ENCODE data around the gene NDP.

The NDP gene

DNA sequence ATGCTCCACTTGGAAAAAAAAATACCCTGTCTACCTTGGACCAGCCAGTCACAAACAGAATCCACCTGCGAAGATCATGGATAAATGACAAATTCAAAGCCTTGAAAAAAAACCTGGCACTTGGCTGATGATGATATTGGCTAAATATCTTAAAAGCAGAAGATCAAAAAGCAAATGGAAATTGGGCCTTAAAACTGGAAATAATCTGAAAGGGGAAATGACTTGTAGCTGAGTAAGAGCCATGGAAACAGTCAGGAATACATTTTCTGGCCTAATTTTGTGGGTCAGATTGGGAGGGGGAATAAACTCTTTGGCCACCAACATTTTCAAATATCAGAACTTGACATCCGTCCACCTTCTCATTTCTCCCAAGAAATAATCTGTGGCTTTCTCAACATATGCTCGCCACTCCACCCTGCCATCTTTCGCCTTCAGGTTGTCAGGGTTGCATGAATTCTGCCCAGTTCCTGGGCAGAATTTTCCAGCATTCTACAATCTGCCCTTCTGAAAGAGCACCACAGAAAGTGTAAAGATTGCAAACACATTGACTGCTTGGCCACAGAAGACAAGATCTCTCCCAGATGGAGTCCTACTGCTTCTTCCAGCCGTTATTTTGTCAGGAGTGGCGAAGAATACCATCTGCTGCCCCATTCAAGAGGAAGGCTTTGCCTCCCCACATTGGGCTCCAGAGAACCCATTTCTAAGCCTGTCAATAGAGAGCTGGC lies 1.7 kb upstream of the NDP start:
- no peak overlapping the region for H3K4me3 ChIP-seq (ENCODE audit: low read depth, low read length)
- TF ChIP-seq, protein P1, sequence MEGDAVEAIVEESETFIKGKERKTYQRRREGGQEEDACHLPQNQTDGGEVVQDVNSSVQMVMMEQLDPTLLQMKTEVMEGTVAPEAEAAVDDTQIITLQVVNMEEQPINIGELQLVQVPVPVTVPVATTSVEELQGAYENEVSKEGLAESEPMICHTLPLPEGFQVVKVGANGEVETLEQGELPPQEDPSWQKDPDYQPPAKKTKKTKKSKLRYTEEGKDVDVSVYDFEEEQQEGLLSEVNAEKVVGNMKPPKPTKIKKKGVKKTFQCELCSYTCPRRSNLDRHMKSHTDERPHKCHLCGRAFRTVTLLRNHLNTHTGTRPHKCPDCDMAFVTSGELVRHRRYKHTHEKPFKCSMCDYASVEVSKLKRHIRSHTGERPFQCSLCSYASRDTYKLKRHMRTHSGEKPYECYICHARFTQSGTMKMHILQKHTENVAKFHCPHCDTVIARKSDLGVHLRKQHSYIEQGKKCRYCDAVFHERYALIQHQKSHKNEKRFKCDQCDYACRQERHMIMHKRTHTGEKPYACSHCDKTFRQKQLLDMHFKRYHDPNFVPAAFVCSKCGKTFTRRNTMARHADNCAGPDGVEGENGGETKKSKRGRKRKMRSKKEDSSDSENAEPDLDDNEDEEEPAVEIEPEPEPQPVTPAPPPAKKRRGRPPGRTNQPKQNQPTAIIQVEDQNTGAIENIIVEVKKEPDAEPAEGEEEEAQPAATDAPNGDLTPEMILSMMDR (IDR thresholded peaks at IDR 0.05; ENCODE audit: control insufficient read depth, extremely low read depth, insufficient read depth), result no peak
- no peak for DNase-seq (ENCODE audit: low read depth)

DNA sequence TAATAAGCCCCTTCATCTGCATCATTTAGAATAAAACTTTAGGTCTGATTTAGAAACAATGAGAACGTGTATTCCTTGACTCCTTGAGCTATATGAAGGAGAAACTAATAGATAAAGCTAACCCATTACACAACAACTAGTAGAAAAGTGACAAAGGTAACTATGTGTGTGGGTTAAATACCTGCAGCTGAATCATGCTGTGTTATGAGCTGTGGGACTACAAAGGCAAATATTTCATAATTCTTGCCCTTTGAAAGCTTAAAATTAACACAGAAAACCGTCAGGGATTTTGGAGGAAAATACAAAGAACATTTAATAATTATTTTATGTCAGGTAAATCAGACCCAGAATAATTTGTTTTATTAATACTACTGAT lies 898 bp upstream of the NDP start:
- TF ChIP-seq, protein P1 (IDR thresholded peaks at IDR 0.05; ENCODE audit: control insufficient read depth, extremely low read depth, insufficient read depth), result no peak
- H3K4me3 ChIP-seq (ENCODE audit: low read depth, low read length), result no peak overlapping the region
- no peak for DNase-seq (ENCODE audit: low read depth)

DNA sequence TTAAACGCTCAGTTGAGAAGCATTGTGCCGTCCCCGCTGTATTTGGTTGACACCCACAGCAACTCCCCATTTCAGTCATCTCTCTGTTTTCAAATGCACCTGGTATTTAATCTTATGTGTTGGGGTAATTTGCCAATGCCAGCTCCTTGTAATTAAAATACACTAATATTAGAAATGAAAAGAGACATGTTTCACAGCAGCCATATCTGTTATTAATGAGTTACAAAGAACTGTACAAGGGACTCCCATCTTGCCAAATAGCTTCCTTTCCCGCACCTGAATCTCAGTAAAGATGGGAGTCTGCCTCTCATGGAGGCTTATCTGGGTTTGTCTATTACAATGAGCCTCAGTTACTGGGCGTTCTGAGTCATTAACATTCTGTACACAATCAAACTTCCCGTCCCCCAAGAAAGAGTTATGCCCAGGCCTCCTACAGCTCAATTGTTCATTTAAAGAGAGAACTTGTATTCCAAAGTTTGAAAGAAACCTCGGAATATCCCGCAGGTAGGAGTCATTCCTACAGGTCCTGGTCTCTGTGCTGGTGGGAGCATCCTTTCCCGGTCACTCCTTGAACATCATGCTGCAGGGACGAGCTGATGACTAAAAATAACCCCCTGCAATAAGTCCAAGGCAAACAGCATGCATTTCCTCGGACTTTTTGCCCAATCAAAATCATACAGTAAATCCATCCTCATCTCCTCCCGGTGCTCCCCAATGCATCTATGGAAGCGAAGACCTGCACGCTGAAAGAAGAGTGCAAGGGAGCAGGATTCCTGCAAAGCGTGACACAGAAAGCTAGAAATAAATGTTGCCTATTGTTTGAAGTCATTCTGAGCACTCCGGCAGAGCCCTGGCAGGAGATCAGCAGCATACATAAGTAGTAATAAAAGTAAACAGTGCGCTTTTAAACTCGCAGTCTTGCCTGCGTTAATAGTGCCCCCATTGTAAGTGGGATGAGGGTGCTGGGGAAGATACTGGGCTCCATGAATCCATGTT lies 926 bp downstream of the NDP start:
- peak overlapping the region; percentile 35 for H3K4me3 ChIP-seq (ENCODE audit: low read depth, low read length)
- TF ChIP-seq, protein P1 (IDR thresholded peaks at IDR 0.05; ENCODE audit: control insufficient read depth, extremely low read depth, insufficient read depth), result no peak
- DNase-seq (ENCODE audit: low read depth), result peak; percentile 17

DNA sequence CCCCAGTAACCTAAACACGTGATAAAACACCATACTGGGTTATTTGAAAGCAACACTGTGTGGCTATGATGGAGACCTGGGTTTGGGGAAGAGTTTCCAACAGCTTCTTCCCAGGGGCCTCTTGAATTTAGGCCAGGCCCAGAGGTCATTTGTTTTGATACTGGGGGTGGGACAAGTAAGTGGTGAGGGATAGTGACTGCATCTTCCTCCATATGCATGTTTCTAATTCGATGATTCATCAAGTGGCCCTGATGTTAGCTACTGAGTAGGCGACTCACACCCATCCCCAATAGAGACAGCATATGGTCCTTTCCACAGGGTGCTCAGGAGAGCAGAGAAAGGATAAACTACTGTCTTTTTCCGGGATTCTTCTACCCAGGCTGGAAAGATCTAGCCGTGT lies 2.7 kb downstream of the NDP start:
- H3K4me3 ChIP-seq (ENCODE audit: low read depth, low read length), result no peak overlapping the region
- TF ChIP-seq, protein P1 (IDR thresholded peaks at IDR 0.05; ENCODE audit: control insufficient read depth, extremely low read depth, insufficient read depth), result no peak
- DNase-seq (ENCODE audit: low read depth), result no peak

DNA sequence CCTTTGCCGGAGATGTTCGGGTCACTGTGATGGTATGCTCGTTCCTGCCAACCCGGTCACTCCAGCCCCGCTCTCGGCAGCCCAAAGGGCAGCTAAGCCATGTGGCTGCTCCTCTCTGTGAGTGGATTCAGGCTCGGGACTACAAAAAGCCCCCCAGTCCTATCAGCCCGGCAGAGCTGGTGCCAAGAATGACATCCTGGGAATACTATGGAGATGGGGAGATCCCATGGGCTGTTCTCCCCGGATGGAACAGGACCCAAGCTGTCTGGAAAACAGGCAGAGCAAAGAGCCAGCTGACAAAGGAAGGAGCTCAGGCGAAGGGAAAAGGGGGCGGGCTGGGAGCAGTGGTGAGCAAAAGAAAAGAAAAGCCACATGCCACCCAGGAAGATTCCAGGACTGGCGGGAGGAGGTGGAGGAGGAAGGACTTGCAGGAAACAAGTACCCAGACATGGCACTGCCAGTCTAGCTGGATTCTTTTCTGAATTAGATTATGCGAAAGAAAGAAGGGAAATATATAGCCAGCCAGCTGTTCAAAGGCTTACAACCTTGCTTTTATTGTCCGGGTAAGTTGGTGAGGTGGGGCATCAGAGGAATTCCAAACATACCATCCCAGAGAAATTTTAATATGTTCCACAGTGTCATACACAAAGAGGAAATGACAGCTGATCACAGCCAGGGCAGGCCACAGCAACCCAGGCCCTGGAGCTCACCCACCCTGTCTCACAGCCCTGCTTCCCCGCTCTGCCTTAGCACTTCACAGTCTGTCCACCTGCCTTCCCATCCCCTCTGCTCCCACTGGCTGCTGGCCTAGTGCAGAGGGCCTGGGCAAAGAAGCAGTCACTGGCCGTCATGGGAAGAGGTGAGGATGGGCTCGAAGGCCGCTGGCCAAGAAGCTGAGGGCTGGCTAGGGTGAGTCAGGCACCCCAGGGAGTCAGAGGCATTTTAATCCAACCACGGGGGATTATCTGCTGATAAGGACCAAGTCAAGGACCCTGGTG lies 3.4 kb downstream of the NDP start:
- TF ChIP-seq, protein P1 (IDR thresholded peaks at IDR 0.05; ENCODE audit: control insufficient read depth, extremely low read depth, insufficient read depth), result no peak

DNA sequence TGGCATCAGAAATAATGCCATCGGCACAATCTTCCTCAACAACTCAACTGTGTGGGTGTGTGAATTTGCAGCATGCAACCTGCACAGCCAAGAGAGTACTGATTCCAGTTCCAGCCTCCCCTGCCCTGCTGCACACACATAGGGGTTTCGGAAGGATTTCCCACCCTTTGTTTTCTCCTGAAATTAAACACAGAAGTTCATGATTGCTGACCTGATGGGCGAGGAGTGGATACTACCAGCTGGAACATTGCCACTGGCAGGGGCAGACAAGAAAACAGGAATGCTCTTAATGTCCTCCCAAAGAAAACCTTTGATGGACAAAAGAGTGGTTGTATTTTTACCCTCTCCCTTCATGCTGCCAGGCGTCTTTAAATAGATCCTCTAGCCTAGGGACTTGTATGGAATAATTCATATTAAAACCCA lies 4.8 kb downstream of the NDP start:
- no peak for DNase-seq (ENCODE audit: low read depth)
- TF ChIP-seq, protein P1 (IDR thresholded peaks at IDR 0.05; ENCODE audit: control insufficient read depth, extremely low read depth, insufficient read depth), result no peak
- H3K4me3 ChIP-seq (ENCODE audit: low read depth, low read length), result no peak overlapping the region

More for the DNA sequence above, 3.4 kb downstream of the NDP start:
- no peak overlapping the region for H3K4me3 ChIP-seq (ENCODE audit: low read depth, low read length)
- DNase-seq (ENCODE audit: low read depth), result no peak

All from LNCaP clone FGC (cell line).